Activated CD4-positive, alpha-beta memory T cell treated with anti-CD3 and anti-CD28 coated beads, Interleukin-2, amount 10 ng/mL, durations not matched to agents 7 days and 5 days (primary cell): ENCODE results near the gene MRTO4. TPM values are rescaled to one million over a fixed set of nuclear protein-coding genes. Genes with fewer than 3 reads are reported as not detected.
"Not testable (repeated sequence)": the region's sequence is repeated elsewhere in the genome, so short reads cannot be mapped to it uniquely, and the experiment has no call there.

Experiments
- CTCF ChIA-PET: fragments of 350-600 bp; sonication (Branson Sonifier 250); formaldehyde crosslinking; loops from one replicate; lab custom pipeline; 2021; ENCODE audit warnings: antibody characterized with exemption, inconsistent platforms; lab: Charles Lee
- POLR2A ChIA-PET: fragments of 350-600 bp; sonication (Branson Sonifier 250); formaldehyde crosslinking; loops from one replicate; lab custom pipeline; 2021; ENCODE audit warnings: antibody characterized with exemption; lab: Charles Lee
- DNase-seq: peaks from one replicate; pipeline ENCODE4 v3.0.0-alpha.2; 2020
- H3K27ac Mint-ChIP-seq: one replicate; pipeline ENCODE4 v1.8.0; 2021; ENCODE audit warnings: mild to moderate bottlenecking, mixed read lengths
- H3K27me3 Mint-ChIP-seq: one replicate; pipeline ENCODE4 v1.8.0; 2021; ENCODE audit warnings: mixed read lengths
- H3K36me3 Mint-ChIP-seq: one replicate; pipeline ENCODE4 v1.8.0; 2021; ENCODE audit warnings: low read depth, mixed read lengths
- H3K4me1 Mint-ChIP-seq: one replicate; pipeline ENCODE4 v1.8.0; 2021; ENCODE audit warnings: mixed read lengths
- H3K4me3 Mint-ChIP-seq: one replicate; pipeline ENCODE4 v1.8.0; 2021; ENCODE audit warnings: mild to moderate bottlenecking, mixed read lengths
- H3K9me3 Mint-ChIP-seq: one replicate; pipeline ENCODE4 v1.8.0; 2021; ENCODE audit warnings: mixed read lengths
- total RNA-seq, 2 experiments: library from RNA; stranded (reverse); gene quantifications; one replicate each; pipeline ENCODE4 v1.2.3, GENCODE V29; 2021

The MRTO4 gene
- total RNA-seq, 2 experiments from 2014 or later = 21.1 to 23.0 TPM

DNA sequence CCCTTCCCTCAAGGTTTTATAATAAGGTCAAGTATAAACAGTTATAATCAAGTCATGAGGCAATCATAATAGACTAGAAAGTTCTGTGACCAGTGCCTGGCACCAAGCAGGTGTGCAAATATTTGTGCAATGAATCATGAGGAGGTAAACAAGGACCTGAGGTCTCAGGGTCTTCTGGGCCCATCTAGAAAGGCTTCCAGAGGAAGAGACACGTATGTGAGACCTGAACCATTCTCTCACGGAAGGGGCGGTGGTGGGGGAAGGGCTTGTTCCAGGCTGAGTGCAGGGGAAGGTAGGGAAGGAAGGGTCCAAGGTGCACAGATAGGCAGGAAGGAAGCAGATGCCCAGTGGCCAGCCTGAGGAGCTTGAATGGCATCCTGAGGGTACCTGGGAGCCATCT is 33.8 kb downstream of the MRTO4 start:
- H3K36me3 Mint-ChIP-seq, H3K4me3 Mint-ChIP-seq, DNase-seq, H3K4me1 Mint-ChIP-seq, H3K27ac Mint-ChIP-seq, H3K9me3 Mint-ChIP-seq, CTCF ChIA-PET, POLR2A ChIA-PET: not testable (repeated sequence)
- H3K27me3 Mint-ChIP-seq = peaks cover 14% of the 10 kb centered on the region

DNA sequence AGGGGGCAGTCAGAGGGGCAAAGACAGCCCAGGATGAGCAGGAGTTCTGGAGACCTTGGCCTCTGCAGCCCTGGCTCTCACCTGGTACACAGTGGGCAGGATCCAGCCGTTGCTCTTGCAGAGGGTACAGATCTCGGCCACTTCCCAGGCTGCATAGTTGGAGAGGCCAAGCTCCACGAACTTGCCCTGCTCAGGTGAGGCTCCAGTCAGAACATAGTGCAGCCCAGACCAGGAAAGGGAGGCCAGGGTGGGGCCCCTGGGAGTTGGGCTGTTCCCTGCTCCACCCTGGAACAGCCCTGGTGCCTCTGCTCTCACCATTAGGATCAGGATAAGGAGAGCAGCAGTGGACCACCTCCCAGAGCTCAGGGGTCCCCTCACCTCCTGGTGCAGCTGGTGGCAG is 34.2 kb downstream of the MRTO4 start:
- H3K36me3 Mint-ChIP-seq, H3K4me3 Mint-ChIP-seq, POLR2A ChIA-PET, H3K9me3 Mint-ChIP-seq, H3K4me1 Mint-ChIP-seq, CTCF ChIA-PET, DNase-seq, H3K27ac Mint-ChIP-seq: not testable (repeated sequence)
- H3K27me3 Mint-ChIP-seq = peaks cover 14% of the 10 kb centered on the region

DNA sequence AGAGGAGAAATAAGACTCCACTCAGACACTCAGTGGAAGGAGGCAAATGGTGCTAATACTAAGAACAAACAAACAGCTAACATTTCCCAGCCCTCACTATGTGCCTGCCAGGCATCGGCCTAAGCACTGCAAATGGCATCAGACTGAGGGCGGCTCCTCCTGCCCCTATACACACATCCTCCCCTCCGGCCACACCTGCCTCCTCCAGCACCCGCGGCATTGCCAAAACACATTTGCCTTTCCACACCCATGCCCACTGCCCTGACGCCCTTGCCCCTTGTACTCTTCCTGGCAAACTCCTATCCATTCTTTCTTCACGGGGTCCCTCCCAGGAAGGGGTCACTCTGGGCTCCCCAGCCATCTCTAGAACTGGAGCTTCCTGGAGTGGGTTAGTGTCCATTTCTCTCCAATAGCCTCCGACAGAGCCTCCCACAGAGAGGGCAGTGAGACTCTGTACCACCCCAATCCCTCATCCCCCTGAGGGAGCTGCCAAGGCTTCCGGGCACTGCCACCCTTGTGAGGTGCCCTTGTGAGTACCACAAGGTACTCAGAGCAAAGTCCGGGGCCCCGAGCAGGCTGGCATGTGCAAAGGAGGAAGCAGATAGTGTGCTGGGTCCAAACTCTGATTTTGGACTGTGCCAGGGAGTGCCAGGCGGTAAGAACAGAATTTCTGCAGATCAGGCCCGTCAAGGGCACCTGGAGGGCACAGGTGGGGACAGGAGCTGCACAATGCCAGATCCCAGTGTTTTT is 36.0 kb downstream of the MRTO4 start:
- POLR2A ChIA-PET = interaction anchor here (1.6 kb wide), 1 partner anchor 10 kb away, joined by 3 read pairs; no protein-coding TSS in a partner anchor
- Mint-ChIP-seq H3K27me3 (peaks cover 14% of the 10 kb centered on the region), H3K4me1 (peaks cover 6% of the 10 kb centered on the region), H3K36me3 (peaks cover 5% of the 10 kb centered on the region), H3K9me3 (no peaks in the 10 kb centered on the region), H3K4me3 (no peak overlapping the region), H3K27ac (no peak overlapping the region)
- no peak for DNase-seq
- CTCF ChIA-PET = no interaction called here

DNA sequence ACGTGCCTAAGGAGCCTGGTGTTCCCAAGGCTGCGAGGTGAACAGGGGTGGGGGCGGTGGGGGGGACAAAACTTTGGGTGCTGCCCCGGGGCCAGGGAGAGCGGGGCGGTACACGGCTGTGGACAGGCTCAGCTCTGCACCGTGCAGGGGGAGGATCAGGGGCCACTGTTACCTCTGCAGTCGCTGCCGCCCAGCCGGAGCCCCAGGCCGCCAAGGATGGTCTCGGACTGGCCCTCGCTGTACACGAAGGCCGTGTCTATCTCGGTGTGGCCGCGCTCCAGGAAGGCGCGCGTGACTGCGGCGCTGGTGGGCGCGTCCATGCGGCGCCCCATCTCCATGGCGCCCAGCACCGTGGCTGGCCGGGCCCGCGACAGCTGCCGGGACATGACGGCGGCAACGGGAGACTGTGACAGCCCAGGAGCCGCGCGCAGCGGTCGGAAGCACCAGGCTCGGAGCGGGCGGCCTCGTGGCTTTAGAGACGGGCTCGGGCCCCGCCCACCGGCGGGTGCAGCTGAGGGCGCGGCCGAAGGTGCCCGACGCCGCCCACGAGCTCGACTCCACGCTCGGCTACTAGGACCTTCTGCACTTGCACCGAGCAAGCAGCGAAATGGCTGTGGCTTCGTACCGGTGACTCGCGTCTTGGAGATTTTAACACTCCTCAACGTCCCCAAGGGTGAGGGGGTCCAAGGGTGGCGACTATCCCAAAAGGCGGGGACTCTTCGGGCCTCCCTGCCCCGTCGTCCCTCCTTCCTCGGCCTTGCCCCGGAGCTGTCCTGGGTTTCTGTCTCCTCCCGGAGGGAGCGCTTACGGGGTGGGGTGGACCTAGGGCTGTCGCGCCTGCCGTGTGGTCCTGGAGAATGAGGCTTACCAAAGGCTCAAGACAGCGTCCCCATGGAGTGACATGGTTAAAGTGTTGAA is 37.0 kb downstream of the MRTO4 start, which contains the start of gene AKR7A3:
TSS of gene AKR7A3 (minus strand) at position 447 of the 918 bp plus-strand sequence. CDS start at position 386, 61 bp downstream.
- not testable (repeated sequence) for H3K4me1 Mint-ChIP-seq, H3K36me3 Mint-ChIP-seq, H3K27ac Mint-ChIP-seq, H3K9me3 Mint-ChIP-seq
- Mint-ChIP-seq H3K27me3 (peaks cover 14% of the 10 kb centered on the region), H3K4me3 (peak within 1 kb of the TSS; percentile 32)
- ChIA-PET POLR2A (interaction anchor here (1.6 kb wide), 1 partner anchor 9 kb away, joined by 3 read pairs; no protein-coding TSS in a partner anchor), CTCF (interaction anchor here (0.5 kb wide), 1 partner anchor 24 kb away, joined by 4 read pairs; no protein-coding TSS in a partner anchor)
- peak; percentile 69 for DNase-seq

DNA sequence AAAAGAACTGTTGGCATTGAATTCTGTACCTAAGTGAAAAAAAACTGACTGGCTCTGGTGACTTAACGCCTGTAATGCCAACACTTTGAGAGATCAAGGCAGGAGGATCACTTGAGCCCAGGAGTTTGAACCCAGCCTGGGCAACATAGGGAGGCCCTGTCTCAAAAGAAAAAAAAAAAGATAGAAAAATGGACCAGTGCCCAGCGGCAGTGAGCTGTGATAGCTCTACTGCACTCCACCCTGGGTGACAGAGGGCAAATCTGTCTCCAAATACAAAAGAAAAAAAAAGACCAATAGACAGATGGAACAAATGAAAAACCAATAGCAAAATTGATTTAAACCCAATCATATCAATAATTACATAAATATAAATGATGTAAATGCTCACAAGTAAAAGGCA is 37.6 kb downstream of the MRTO4 start:
- no peak for DNase-seq
- Mint-ChIP-seq H3K27ac (no peak overlapping the region), H3K27me3 (peaks cover 14% of the 10 kb centered on the region), H3K36me3 (peaks cover 6% of the 10 kb centered on the region), H3K4me1 (peaks cover 6% of the 10 kb centered on the region), H3K4me3 (peak overlapping the region; percentile 32), H3K9me3 (peaks cover 5% of the 10 kb centered on the region)
- CTCF ChIA-PET = interaction anchor here (0.5 kb wide), 1 partner anchor 25 kb away, joined by 4 read pairs; no protein-coding TSS in a partner anchor
- POLR2A ChIA-PET = no interaction called here

DNA sequence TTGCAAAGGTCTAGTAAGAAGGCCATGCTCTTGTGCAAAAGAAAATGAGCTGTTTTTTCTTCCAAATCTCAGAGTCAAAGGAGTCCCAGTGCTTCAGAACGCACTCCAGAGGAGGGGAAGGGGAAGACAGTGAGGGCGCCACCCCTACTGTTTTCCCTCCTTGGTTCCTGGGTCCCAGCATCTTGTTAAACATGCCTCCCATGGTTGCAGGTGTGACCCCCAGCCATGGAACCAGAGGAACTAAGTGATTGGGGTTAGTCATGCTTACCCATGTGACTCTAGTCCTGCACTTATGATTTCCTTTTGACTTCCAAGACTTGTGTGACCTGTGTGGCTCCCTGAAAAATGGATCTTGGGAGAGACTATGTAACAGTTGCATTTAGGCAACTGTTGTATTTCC is 43.0 kb downstream of the MRTO4 start:
- peaks cover 18% of the 10 kb centered on the region for H3K36me3 Mint-ChIP-seq
- POLR2A ChIA-PET = no interaction called here

DNA sequence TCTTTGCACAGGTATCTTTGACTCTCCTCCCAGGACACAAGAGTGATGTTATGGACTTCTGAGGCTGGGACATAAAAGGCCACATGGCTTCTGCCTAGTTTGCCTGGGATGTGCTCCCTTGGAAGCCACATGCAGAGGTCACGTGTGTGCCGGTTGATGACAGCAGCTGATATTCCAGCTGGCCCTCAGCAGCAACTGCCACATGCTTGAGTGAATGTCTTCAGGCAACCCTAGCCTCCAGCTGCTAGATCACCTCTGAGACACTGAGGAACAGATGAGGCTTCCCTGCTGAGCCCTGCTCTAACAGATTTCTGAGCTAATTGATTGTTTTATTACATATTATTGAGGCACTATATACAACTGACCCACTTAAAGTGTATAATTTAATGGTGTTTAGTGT is 48.6 kb downstream of the MRTO4 start:
- POLR2A ChIA-PET = interaction anchor here (0.8 kb wide), 1 partner anchor 11 kb away, joined by 3 read pairs; no protein-coding TSS in a partner anchor
- Mint-ChIP-seq H3K36me3 (peaks cover 27% of the 10 kb centered on the region), H3K9me3 (peaks cover 13% of the 10 kb centered on the region), H3K4me1 (no peaks in the 10 kb centered on the region), H3K27me3 (no peaks in the 10 kb centered on the region), H3K4me3 (no peak overlapping the region), H3K27ac (no peak overlapping the region)
- DNase-seq = no peak
- CTCF ChIA-PET = no interaction called here

More for the DNA sequence above, 43.0 kb downstream of the MRTO4 start:
- H3K9me3 Mint-ChIP-seq = peaks cover 27% of the 10 kb centered on the region
- H3K4me1 Mint-ChIP-seq = no peaks in the 10 kb centered on the region
- no peak overlapping the region for H3K4me3 Mint-ChIP-seq
- H3K27me3 Mint-ChIP-seq = peaks cover 3% of the 10 kb centered on the region
- no peak for DNase-seq
- CTCF ChIA-PET = no interaction called here
- no peak overlapping the region for H3K27ac Mint-ChIP-seq

DNA sequence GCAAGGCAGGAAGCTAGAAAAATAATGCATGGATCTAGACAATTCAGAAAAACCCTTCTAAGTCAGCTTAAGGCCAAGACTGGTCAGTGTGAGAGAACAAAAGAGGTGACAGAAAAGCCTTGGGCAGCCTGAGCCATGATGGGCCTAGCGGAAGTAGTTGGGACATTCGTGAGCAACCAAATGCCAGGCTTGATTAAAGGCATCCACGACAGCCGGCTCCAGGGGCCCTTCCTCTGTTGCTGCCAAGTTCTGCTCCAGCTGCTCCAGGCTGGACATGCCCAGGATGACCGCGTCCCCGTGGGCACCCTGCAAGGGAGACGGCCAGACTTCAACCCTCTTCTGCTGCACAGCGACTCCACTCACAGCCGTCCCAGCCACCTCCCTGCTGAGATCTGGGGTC is 52.5 kb downstream of the MRTO4 start:
- H3K36me3 Mint-ChIP-seq = peaks cover 35% of the 10 kb centered on the region
- CTCF ChIA-PET, H3K4me1 Mint-ChIP-seq, DNase-seq, H3K27me3 Mint-ChIP-seq, H3K27ac Mint-ChIP-seq, H3K9me3 Mint-ChIP-seq, H3K4me3 Mint-ChIP-seq: not testable (repeated sequence)
- POLR2A ChIA-PET = interaction anchor here (1.2 kb wide), 1 partner anchor 48 kb away, joined by 4 read pairs; no protein-coding TSS in a partner anchor

DNA sequence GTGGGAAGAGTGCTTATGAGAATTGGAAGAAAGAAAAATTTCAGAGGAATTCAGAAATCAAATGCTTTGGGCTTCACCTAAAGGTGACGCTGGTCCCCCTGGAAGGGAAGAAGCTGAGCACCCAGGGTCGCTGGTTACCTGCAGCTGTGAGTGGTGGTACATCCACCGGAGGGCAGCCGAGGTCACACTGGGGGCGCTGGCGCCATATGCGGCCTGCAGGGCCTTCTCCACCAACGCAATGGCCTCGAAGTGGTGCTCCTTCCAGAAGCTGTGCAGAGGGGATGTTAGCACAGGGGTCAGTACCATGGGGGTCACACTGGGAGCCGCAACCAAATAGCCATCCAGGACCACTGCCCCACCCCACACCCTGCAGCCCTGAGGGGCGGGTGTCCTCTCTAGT is 54.3 kb downstream of the MRTO4 start:
- POLR2A ChIA-PET = no interaction called here
- H3K4me1 Mint-ChIP-seq = peaks cover 11% of the 10 kb centered on the region
- H3K27ac Mint-ChIP-seq = no peak overlapping the region
- no peaks in the 10 kb centered on the region for H3K9me3 Mint-ChIP-seq
- no peak for DNase-seq
- H3K4me3 Mint-ChIP-seq = no peak overlapping the region
- peaks cover 35% of the 10 kb centered on the region for H3K36me3 Mint-ChIP-seq
- CTCF ChIA-PET = interaction anchor here (1.4 kb wide), 1 partner anchor 348 kb away, joined by 3 read pairs; no protein-coding TSS in a partner anchor
- no peaks in the 10 kb centered on the region for H3K27me3 Mint-ChIP-seq

DNA sequence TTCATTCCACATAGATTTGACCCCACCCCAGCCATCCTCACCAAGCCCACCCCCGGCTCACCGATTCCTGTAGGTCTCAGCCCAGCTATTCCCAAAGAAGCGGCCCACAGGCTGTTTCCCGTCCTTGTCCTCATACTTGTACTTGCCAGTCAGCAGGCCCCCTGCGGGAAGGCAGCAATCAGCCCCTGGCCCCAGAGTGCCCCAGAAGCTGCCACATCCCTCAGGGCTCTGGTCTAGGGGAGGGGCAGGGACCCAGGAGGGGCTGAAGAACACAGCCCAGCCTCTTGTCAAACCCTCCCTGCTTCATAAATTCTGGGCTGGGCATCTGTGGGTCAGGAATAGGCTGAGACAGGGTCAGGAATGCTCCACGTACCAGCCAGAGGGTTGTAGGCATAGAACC is 55.3 kb downstream of the MRTO4 start:
- no peak overlapping the region for H3K27ac Mint-ChIP-seq
- no peaks in the 10 kb centered on the region for H3K27me3 Mint-ChIP-seq
- ChIA-PET POLR2A (no interaction called here), CTCF (no interaction called here)
- H3K4me1 Mint-ChIP-seq = peaks cover 19% of the 10 kb centered on the region
- H3K9me3 Mint-ChIP-seq = no peaks in the 10 kb centered on the region
- H3K36me3 Mint-ChIP-seq = peaks cover 34% of the 10 kb centered on the region
- H3K4me3 Mint-ChIP-seq = no peak overlapping the region
- DNase-seq = no peak

DNA sequence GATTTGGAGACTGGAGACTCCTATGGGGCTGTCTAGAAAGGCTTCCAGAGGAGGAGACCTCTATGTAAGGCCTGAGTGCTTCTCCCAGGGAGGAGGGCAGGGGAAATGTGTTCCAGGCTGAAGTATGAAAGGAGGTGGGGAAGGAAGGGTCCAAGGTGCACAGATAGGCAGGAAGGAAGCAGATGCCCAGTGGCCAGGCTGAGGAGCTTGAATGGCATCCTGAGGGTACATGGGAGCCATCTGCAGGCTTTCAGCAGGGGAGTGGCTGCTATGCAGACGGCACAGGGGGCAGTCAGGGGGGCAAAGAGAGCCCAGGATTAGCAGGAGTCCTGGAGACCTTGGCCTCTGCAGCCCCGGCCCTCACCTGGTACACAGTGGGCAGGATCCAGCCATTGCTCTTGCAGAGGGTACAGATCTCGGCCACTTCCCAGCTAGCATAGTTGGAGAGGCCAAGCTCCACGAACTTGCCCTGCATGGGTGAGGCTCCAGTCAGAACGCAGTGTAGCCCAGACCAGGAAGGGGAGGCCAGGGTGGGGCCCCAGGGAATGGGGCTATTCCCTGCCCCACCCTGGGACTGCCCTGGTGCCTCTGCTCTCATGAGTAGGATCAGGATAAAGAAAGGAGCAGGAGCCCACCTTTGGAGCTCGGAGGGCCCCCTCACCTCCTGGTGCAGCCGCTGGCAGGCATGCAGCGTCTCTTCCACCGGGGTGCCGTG is 56.3 kb downstream of the MRTO4 start:
- no peak overlapping the region for H3K27ac Mint-ChIP-seq
- H3K36me3 Mint-ChIP-seq = peaks cover 29% of the 10 kb centered on the region
- DNase-seq = no peak
- H3K4me1 Mint-ChIP-seq = peaks cover 22% of the 10 kb centered on the region
- POLR2A ChIA-PET = no interaction called here
- H3K4me3 Mint-ChIP-seq = no peak overlapping the region
- H3K27me3 Mint-ChIP-seq = no peaks in the 10 kb centered on the region
- H3K9me3 Mint-ChIP-seq = no peaks in the 10 kb centered on the region
- CTCF ChIA-PET = interaction anchor here (0.6 kb wide), 1 partner anchor 352 kb away, joined by 4 read pairs; no protein-coding TSS in a partner anchor

DNA sequence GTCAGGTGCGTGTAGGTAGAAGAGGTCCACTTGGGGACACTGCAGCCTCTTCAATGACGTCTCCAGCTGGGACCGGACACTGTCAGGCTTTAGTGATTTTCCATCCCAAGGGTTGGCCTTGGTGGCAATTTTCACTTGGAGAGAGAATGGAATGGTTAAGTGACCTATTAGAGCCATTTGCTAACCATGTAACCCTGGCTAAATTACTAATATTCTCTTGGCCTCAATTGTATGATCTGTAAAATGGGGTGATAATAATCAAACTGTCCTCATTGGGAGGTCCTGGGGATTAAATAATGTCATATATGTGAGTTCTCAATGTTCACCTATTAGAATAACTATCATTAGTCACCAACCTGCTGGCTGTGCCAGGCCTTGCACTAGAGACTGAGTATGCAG is 56.9 kb downstream of the MRTO4 start:
- POLR2A ChIA-PET = no interaction called here
- no peaks in the 10 kb centered on the region for H3K9me3 Mint-ChIP-seq
- peaks cover 25% of the 10 kb centered on the region for H3K36me3 Mint-ChIP-seq
- peaks cover 28% of the 10 kb centered on the region for H3K4me1 Mint-ChIP-seq
- H3K27ac Mint-ChIP-seq = no peak overlapping the region
- no peak for DNase-seq
- CTCF ChIA-PET = no interaction called here
- H3K4me3 Mint-ChIP-seq = no peak overlapping the region
- H3K27me3 Mint-ChIP-seq = no peaks in the 10 kb centered on the region
